Fibroblast of the conjunctiva (primary cell): Measurements from ENCODE around the gene FAM131C.
A peak's percentile ranks its signal among the peaks of the same experiment; 100 is the strongest.
"Not testable (repeated sequence)": the region's sequence is repeated elsewhere in the genome, so short reads cannot be mapped to it uniquely, and the experiment has no call there.

ENCODE experiments used
- DNase-seq: peaks from one replicate; pipeline ENCODE4 v3.0.0-alpha.2; 2010; ENCODE audit warnings: low read depth

Gene FAM131C

GRCh38 chr1:16076865-16077238 lies 3.4 kb upstream of the FAM131C start:
- no peak for DNase-seq

DNA sequence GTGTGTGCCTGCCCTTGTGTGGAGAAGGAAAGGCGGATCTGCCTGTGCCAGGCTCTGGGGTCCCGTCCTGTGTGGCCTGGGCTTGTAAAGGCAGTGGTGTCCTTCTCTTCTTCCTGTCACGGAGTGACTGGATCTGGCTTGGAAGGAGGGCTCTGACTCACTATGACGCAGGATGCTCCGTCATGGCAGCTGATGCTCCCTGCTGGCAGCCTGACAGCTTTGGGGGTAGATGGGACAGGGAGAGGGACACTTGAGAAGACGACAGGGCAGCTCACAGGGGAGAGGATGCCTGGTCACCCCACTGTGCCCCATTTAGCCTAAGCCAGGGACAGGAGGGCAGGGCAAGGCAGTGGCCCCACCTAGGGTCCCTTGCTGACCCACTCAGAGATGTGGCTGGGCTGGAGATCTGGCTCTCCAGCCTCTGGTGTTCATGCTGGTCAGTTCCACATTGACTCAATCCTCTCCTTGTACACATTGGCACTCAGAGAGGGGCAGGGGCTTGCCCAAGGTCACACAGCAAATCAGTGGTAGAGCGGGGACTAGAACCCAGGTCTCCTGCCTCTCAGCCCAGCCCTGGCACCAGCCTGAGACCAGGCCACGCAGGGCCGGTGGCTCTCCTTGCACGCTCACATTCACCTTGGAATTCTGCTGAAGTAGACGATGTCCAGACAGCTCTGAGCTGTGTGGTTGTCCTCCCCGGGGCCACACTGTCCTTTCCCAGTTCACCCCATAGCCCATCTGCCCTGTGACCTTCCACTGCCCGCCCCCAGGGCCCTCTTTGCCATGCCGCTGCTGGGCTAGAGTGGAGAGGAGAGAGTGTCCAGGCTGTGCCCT lies 2.8 kb upstream of the FAM131C start:
- peak; percentile 63 for DNase-seq

- DNase-seq, result no peak
Observed at GRCh38 chr1:16075337-16076030, 2.0 kb upstream of the FAM131C start.

DNA sequence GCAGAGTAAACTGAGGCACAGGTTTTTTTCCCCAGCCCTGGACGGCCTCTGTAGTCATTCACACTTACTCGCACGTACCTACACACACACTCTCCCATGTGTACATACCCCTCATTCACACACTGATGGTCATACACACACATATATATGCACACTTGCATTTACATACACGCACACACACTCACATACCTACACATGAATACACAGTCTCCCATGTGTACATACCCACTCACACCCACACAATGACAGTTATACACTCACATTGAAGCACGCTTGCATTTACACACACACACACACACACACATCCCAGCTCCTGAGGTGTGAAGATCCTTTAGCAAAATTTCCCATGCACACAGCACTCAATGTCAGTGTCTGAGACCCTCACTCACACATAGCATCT lies 766 bp upstream of the FAM131C start:
- no peak for DNase-seq

GRCh38 chr1:16072616-16073484 lies 601 bp downstream of the FAM131C start:
- DNase-seq, result no peak

DNA sequence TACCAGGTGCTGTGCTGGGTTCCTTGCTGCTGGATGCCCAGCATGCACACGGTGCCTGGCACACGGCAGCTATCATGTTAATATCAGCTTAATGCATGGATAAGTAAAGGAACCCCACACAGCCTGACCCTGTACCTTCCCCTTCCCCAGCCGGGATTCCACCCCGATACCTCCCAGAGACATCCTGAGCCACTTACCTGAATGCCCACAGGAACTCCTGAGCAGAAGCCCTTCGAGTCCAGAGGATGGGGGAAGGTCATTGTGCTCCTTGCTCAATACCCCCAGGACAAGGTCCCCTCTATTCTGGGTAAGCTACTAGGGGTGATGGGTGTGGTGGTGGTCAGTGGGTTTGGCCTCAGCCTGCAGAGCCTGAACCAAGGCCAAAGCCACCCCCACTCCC lies 1.4 kb downstream of the FAM131C start:
- DNase-seq, result no peak

DNA sequence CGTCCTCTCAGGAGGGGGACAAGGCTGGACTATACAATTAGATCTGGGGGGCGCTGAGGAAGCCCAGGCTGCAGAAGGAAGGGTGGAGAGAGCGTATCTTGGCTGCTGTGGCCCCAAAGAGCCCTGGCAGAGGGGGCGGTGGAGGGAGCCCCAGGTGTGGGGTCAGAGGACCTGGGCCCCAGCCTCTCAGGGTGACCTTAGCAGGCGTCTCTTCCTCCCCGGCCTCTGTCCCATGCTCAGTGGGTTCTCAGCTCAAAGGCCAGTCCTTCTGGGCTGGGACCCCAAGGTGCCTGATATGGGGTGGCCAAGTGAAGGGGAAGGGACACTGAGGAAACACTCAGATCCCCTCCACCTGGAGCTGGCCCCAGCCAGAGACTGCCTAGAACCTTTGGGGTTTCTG lies 1.8 kb downstream of the FAM131C start:
- DNase-seq, result no peak

DNA sequence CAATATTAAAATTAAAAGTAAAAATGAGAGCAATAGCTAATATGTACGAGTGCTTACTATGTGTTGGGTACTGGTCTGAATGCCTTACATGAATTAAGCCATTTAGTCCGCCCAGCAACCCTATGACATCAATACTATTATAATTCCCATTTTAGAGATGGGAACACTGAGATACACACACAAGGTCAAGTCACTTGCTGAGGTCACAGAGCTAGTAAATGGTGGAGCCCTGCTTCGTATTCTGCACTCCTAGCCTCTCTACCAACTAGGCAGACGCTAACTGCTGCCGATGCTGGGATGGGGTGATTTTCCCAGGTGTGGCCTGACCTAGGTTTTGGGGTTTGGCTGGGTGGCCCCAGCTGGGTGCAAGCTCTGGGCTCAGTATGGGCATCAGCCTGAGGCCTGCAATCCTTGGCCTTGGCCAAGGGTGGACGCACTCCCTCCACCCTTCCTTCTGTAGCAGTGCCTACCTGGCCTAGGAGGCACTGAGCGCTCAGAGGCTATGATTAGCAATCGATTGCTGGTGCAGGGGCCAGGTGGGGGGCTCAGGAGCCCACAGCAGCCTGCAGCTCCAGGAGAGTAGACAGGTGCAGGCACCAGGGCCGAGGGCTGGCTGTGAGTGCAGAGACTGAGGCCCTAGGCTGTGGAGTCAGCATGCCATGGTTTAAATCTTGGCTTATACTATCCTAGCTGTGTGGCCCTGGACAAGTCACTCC lies 2.7 kb downstream of the FAM131C start:
- no peak for DNase-seq

DNA sequence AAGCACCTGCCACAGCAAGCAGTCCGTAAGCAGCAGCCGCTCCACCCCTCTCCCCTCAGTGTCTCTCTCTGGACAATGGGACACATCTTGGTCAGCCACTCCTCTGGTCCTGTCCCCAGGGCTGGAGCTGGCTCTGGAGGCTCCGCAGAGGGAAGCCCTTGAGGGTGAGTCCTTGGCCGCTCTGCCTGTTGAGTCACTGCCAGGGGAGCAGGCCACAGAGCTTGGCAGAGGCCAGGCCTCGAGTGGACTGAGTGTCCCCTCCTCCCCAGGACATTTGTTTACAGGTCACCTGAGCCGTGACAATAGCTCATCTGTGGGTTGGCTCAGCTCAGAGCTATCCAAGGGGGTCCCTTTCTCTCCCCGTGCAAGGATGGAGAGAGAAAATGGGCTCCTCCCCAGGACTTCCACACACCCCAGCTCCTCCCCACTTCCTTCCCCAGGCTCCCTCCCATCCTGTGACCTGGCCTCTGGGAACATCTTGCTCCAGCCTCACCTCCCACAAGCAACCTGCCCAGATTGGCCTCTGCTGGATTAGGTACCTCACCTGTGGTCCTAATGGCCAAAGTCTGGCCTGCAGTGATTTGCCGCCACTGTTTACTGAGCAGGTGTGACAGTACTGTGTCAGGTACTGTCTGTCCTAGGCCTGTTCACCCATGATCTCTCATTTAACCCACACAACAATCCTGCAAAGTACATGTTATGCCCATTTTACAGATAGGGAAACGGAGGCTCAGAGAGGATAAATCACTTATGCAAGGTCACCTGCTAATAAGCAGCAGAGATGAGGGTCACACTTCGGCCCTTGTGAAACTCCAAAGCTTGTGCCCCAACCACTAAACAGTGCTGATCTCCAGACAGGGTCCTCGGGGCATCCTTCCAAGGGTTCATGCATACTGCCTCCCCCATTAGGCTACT lies 4.8 kb downstream of the FAM131C start:
- DNase-seq, result no peak

DNA sequence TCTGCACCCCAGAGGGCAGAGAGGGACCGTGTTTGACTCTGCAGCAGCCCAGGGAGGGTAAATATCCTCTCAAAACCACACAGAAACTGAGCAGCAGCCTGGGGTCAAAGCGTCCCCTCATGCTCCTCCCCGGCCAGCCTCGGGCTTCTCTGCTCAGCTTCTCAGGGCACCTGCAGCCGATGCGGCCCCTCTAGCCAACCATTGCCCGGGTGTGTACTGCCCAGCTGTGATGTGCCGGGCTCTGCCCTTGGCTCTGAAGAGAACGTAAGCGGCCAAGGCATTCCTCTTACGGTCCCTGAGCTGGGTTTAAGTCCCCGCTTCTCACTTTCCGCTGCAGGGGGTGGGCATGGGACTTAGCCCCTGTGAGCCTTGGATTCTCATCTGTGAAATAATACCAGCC lies 5.5 kb downstream of the FAM131C start:
- DNase-seq, result no peak

DNA sequence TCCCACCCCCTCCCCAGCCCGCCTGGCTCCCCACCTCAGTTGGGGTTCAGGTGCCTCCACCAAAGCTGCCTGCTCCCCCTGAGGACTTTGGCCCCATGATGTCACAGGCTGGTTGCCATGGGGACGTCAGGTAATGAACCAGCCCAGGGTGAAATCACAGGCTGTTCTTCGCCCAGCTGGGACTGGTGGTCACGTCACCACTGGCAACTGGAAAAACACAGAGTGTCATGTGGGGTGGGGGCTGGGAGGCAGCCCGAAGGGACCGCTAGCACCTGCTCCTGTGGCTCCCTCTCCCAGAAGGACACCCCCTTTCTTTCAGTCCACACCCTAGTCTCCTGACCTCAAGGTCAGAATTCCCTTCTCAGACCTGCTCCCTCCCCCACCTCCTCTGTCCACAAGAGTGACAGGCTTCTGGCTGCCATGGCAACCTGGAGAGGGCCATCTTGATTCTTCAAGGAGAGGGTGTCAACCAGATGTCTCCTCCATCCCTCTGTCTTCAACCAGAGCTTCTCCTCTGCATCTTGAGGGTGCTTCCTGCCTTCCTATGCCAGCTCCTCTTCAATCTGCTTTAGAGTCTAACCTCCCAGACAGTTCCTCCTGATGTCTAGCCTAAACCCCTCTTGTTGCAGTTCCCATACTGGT lies 6.2 kb downstream of the FAM131C start:
- no peak for DNase-seq

DNA sequence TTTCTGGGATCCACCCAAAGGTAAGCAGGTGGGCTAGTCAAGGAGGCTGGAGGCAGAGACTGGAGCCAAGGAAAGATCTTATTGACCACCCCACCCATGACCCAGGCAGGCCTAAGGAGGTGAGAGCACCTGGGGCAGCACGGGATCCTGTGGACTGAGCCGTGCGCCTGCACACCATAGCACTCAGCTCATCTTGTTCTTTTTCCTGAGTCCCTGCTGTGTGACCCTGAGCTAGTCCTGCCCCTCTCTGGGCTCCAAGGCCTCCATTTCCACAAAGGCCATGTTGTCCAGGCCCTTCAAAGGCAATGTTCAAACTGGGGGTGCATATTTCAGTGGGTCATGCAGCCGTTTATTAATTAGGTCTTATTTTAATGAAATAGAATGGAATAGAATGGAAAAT lies 7.2 kb downstream of the FAM131C start:
- no peak for DNase-seq

DNA sequence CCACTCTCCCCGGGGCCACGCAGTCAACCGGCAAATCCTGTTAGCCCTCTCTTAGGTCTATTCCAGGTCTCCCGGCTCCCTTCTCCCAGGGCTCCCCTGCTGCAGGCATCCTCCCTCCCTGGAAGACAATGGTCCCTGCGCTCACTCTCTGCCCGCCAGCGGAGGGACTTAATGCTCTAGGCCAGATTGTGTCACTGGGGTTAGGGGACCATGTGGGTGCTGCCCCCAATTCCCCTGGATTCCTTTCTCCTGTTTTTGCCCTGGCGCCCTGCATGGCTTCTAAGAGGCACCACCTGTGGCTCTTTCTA lies 8.2 kb downstream of the FAM131C start:
- DNase-seq, result no peak

GRCh38 chr1:16064536-16065268 lies 8.7 kb downstream of the FAM131C start:
- no peak for DNase-seq

DNA sequence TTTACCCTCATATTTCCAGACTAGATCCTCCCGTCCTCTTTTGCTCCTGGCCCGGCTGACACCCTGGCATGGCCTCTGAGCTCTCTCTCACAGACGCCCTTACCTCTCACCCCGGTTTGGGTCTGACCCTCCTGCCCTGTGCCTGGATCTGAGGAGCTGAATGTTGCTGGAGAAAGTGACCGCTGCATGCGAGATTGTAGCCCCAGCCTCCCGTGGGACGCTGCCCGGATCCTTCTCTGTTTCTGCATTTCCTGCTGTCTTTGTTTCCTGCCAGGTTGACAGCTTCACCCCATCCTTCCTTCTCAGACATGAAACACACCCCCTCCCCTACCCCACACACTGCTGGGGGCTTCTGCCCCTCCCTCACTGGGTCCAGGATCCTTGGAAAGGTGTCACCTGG lies 9.5 kb downstream of the FAM131C start:
- no peak for DNase-seq

DNA sequence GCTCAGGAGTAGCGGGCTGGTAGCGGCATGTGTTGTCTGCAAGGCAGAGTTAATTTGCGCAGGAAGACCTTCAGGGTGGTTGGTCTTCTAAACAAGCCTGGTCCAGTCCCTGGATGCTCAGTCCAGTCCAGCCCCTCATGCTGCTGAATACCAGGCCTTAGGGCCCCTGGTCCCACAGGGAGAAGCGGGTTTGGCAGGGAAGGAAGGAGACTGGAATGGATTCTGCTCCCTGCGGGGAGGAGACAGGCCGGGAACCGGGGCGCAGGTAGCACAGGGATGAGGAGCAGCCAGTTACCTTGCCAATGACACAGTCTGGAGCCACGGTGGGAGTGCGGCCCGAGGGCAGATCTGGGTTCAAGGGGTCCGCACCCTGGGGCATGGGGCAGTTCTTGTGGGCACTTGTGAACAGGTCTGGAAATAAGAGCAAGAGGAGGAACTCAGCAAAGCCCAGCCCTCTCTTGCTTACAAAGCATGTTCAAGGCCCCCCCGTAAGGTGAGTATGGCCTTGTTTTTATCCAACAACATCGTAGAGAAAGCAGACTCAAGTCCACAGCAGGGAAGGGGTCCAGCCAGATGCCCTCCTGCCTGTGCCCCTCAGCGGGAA lies 10.1 kb downstream of the FAM131C start:
- no peak for DNase-seq

GRCh38 chr1:16062687-16063075 lies 10.8 kb downstream of the FAM131C start:
- not testable (repeated sequence) for DNase-seq

GRCh38 chr1:16061989-16062686 lies 11.3 kb downstream of the FAM131C start:
- DNase-seq, result not testable (repeated sequence)

- no peak for DNase-seq
Observed at GRCh38 chr1:16061266-16061665, 12.2 kb downstream of the FAM131C start.
